Esophagus (tissue), 2 donors: ENCODE measurements around the gene UNC5CL. TPM values are rescaled to one million over a fixed set of nuclear protein-coding genes. Genes with fewer than 3 reads are reported as not detected.

Experiments
- H3K27ac ChIP-seq, 2 donors: one replicate each; pipeline ENCODE4 v1.5.1; 2013; ENCODE audit warnings: low read depth in 2 of 2, mild to moderate bottlenecking in 2 of 2, inconsistent platforms in 1 of 2, low read length in 1 of 2, moderate library complexity in 1 of 2
- H3K27me3 ChIP-seq, 2 donors: one replicate each; pipeline ENCODE4 v1.6.1; 2013; ENCODE audit warnings: low read length in 2 of 2, control low read depth in 1 of 2, mild to moderate bottlenecking in 1 of 2; ENCODE audit not compliant: insufficient read depth in 2 of 2, control insufficient read depth in 1 of 2
- H3K36me3 ChIP-seq, 2 donors: one replicate each; pipeline ENCODE4 v1.6.1; 2013; ENCODE audit warnings: low read length in 1 of 2; ENCODE audit not compliant: control insufficient read depth in 2 of 2, insufficient read depth in 2 of 2
- H3K4me1 ChIP-seq, 2 donors: one replicate each; pipeline ENCODE4 v1.6.1; 2013; ENCODE audit warnings: low read length in 1 of 2; ENCODE audit not compliant: control insufficient read depth in 2 of 2, insufficient read depth in 2 of 2
- H3K4me3 ChIP-seq, 2 donors: one replicate each; pipeline ENCODE4 v1.5.1; 2013; ENCODE audit warnings: low read length in 2 of 2, mild to moderate bottlenecking in 2 of 2, low read depth in 1 of 2, moderate library complexity in 1 of 2
- H3K9me3 ChIP-seq, 2 donors: one replicate each; pipeline ENCODE4 v1.6.1; 2013; ENCODE audit warnings: mild to moderate bottlenecking in 2 of 2, low read depth in 1 of 2, low read length in 1 of 2, moderate library complexity in 1 of 2; ENCODE audit not compliant: control insufficient read depth in 2 of 2, insufficient read depth in 1 of 2
- WGBS, 2 donors: extraction: QIAGEN DNeasy Blood & Tissue Kit; methylation state at CpG; one replicate each; pipeline ENCODE4 v1.1.7; 2013; 5-methylcytosine and 5-hydroxymethylcytosine counted together
- polyA plus RNA-seq, 2 donors: library from polyadenylated mRNA; stranded (reverse); fragments of 200-250 nt; gene quantifications; one replicate each; pipeline ENCODE4 v1.2.3, GENCODE V29; 2013
- donor health status: healthy with polysubstance abuse.
- donor health status: Bipolar disorder and iron deficiency.

Gene UNC5CL
- polyA plus RNA-seq, 2 donors: 0.82 to 1.1 TPM

DNA sequence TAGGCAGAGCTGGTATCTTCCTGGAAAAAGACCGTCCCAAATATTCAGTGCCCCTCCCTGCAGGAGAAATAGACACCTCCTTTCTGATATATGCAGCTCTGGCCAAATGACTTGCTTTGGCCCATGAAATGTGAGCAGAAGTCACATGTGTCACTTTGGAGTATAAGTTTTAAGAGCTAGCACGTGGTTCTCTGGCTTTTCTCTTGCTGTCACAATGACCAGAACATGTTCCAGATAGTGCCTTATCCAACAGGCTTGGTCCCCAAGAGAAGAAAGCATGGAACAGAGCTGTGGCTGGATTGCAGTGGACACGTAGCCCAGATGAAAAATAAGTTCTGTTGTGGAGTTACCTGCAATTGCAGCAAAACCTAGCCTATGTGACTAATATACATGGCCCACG, 40.4 kb downstream of the UNC5CL start:
- no peaks in the 10 kb centered on the region for H3K36me3 ChIP-seq
- no peaks in the 10 kb centered on the region for H3K27me3 ChIP-seq
- H3K4me3 ChIP-seq: no peak overlapping the region
- H3K4me1 ChIP-seq: no peaks in the 10 kb centered on the region
- H3K9me3 ChIP-seq: no peaks in the 10 kb centered on the region
- 81 to 88% methylated on average over 4 of the region's 4 CpGs for WGBS, 2 donors
- no peak overlapping the region for H3K27ac ChIP-seq

DNA sequence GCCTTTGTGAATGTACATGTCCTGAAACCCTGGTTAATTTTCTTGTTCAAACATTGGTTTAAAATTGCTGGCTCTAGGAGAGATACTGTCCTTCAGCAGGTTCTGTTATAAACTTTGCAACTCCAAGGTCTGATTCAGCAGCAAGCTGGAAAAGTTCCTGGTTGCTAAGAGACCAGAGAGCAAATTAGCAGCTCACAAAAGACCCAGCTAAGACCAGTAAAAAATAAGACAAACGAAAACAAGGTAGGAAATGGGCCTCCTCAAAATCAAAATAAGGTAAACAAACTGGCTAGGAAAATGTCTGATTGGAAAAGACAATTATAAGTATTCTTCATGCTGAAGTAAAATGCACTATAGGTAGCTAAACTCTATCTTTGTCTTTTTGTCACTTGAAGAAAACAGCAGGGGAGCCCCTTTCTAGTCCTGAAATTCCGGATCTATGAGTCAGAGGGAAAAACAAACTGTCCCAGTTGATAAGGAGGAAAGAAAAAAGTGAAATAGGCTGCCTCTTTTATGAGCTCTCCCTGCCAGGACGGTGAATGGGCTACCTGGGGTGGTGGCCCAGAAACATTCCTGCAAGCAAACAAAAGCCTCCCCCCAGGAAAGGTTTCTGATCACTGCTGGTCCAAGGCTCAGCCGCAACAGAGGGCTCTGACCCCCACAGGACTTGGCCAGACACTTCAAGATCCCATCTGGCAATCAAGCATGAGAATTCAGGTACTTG, 41.6 kb downstream of the UNC5CL start:
- no peaks in the 10 kb centered on the region for H3K36me3 ChIP-seq
- WGBS, 2 donors: 27 to 34% methylated on average over 4 of the region's 4 CpGs
- H3K27ac ChIP-seq: no peak overlapping the region
- H3K4me1 ChIP-seq: no peaks in the 10 kb centered on the region
- H3K4me3 ChIP-seq: no peak overlapping the region
- no peaks in the 10 kb centered on the region for H3K9me3 ChIP-seq
- H3K27me3 ChIP-seq: no peaks in the 10 kb centered on the region

DNA sequence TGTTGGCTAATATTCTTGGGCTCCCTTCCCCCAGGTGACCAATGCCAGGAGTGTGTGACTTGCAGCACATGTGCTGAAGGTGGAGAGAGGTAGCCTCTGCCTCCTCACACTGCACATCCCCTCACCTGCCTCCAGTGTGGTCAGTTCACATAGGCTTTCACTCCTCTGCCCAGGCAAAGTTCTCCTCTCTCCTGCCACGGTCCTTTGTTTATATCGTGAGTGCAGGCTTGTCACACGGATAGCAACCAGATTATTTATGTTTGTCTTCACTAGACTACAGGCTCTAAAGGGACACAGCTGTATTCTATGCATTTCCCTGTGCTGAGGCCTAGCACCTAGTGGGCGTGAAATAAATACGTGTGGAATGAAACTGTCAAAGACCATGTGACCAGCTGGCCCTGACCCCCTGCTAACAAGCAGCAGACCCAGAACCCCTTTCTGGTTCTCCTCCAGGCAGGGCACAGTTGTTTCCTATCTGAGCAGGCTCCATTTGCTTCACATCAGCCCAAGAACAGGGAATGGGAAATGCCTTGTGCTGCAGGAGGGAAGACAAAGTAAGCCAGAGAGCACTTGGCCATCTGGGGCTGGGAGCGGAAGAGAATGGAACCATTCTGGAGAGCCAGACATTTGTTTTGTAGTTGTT, 42.3 kb downstream of the UNC5CL start:
- peak overlapping the region in 1 of 2 donors; percentile 33 for H3K27ac ChIP-seq
- H3K4me1 ChIP-seq: no peaks in the 10 kb centered on the region
- H3K9me3 ChIP-seq: no peaks in the 10 kb centered on the region
- no peak overlapping the region for H3K4me3 ChIP-seq
- H3K27me3 ChIP-seq: no peaks in the 10 kb centered on the region
- WGBS, 2 donors: 34 to 56% methylated on average over 6 of the region's 6 CpGs
- H3K36me3 ChIP-seq: no peaks in the 10 kb centered on the region

DNA sequence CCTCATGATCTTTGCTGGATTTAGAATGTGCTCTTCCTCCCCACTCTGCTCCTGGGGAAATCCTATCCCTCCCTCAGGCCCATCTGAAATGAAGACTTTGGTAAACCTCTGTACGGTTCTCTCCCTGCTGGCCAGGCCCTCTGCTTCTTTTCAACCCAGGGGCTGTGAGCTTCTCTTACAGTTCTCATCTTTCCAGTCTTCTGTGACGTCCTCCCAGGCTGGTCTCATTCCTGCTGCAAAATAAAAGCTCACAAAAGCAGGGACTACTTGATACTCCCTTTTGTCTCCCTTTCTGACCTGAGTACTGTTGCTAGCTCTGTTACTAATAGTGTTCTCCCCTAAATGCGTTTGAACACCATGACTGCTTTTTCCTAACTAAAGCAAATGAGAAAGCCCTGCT, 46.3 kb downstream of the UNC5CL start:
- whole genome bisulfite sequencing, 2 donors: 79 to 80% methylated on average over 3 of the region's 3 CpGs
- H3K27me3 ChIP-seq: no peaks in the 10 kb centered on the region
- no peak overlapping the region for H3K27ac ChIP-seq
- no peaks in the 10 kb centered on the region for H3K9me3 ChIP-seq
- H3K4me3 ChIP-seq: no peak overlapping the region
- H3K36me3 ChIP-seq: no peaks in the 10 kb centered on the region
- H3K4me1 ChIP-seq: no peaks in the 10 kb centered on the region

DNA sequence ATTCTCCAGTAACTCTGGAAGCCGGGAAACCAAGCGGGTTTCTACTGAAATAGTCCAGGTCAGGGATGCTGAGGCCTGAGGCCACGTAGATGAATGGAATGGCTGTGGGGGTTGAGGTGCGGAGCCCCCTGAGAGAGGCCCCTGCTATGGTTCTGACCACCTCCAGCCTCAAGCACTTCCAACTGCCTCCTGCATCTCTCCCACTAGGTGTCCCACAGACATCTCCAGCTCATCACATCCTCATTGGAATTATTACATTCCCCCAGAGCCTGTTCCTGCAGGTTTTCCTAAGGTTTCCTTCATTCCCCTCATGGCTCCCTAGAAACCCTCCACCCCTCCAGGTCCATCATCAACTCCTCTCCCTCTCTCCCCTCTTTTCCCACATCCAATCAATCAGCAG, 48.7 kb downstream of the UNC5CL start:
- H3K9me3 ChIP-seq: no peaks in the 10 kb centered on the region
- H3K4me1 ChIP-seq: no peaks in the 10 kb centered on the region
- no peaks in the 10 kb centered on the region for H3K27me3 ChIP-seq
- H3K36me3 ChIP-seq: no peaks in the 10 kb centered on the region
- 91 to 94% methylated on average over 4 of the region's 4 CpGs for WGBS, 2 donors
- H3K4me3 ChIP-seq: no peak overlapping the region
- H3K27ac ChIP-seq: no peak overlapping the region

DNA sequence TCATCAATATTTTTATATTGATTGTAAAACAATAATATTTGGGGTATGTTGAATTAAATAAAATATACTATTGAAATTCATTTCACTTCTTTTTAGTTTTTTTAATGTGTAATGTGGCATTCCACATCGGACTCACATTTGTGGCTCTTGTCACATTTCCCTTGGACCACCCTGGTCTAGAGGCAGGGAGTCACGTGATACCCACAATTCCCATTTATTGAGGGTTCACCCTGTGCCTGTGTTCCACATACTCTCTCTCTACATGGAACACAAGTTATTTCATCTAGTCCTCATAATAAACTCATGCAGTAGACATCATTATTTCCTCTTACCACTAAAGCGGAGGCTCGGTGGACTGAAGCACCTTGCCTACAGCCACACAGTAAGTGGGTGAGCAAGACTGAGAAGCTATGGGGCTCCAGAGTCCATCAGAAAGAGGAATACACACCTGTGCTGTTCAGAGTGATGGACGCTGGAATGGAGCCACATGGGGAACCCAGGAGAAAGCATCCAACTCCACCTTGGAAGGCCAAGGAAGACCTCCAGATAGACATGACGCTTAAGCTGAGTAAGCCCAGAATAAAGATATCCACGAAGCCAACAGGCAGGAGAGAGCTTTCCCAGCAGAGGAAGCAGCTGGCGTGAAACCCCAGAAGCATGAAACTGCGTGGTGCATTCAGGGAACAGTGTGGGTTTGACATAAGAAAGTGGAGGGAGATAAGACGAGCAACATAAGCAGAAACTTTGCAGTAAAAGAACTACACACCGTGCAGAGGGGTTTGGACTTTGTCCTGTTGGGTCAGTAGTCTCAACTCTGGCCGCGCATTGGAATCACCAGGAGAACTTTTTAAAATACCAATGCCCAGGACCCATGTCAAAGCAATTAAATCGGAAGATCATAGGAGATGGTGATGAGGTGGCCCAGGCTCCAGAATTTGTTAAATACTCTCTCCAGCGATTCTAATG, 49.5 kb downstream of the UNC5CL start:
- Histone ChIP-seq H3K36me3 (no peaks in the 10 kb centered on the region), H3K9me3 (no peaks in the 10 kb centered on the region), H3K27me3 (no peaks in the 10 kb centered on the region), H3K4me1 (no peaks in the 10 kb centered on the region), H3K4me3 (no peak overlapping the region), H3K27ac (no peak overlapping the region)
- 85 to 89% methylated on average over 15 of the region's 15 CpGs for WGBS, 2 donors

DNA sequence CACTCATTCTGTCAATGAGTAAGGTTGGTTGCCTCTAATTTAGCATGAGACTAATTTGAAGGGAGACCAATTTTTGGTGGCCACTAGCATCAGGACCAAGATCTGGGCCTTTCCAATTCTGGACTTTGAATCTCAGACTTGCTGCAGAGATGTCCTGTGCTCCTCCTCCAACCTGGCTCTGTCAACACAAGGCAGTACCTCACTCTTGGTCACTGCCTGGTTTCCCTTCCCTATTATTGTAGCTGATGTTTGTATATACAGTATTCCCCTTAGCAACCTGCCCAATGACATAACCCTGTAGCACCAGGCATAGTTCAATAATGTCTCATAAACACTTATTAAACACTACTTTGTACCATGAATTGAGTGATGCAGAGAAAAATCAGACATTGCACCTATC, 50.4 kb downstream of the UNC5CL start:
- Histone ChIP-seq H3K9me3 (no peaks in the 10 kb centered on the region), H3K36me3 (no peaks in the 10 kb centered on the region), H3K27me3 (no peaks in the 10 kb centered on the region), H3K27ac (no peak overlapping the region), H3K4me3 (no peak overlapping the region), H3K4me1 (no peaks in the 10 kb centered on the region)

DNA sequence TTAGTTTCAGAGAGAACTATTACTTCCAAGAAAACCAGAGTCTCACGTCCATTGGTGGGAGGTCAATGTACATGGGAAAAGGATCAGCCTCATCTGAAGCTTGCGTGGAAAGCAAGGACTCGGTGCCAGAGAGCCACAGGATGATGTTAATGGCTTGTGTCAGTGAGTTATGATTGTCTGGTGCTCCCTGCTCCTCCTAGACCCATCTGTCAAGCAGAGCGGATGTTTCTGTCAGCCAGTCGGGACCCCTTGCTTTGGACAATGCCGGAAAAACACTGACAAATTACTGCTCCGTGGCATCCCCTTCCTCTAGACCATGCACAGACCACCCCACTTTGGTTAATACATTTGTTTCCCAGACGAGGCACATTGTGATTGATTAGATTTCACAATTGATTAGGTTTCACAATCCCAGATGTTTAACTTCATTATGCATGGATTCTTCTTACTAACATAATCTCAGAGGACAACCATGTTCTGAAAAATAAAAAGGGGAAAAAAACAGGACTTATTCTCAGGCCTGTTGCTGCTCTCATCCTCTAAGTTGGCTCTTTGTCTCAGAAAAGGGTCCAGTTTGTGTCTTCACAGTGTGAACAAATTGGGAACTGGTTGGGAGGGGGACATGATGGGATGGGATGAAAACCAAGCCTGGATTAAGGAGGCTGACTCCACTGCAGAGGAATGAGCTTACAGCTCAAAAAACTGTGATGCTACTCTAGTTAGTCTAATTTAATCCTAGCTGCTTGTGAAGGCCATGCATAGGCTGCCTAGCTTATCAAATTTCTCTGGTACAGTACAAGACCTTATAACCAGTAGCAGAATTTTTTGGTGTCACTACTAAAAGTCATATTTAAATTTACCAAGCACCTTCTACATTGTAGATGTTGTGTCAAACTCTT, 51.9 kb downstream of the UNC5CL start:
- H3K4me3 ChIP-seq: no peak overlapping the region
- no peaks in the 10 kb centered on the region for H3K9me3 ChIP-seq
- no peaks in the 10 kb centered on the region for H3K27me3 ChIP-seq
- 59 to 68% methylated on average over 8 of the region's 8 CpGs for WGBS, 2 donors
- no peaks in the 10 kb centered on the region for H3K4me1 ChIP-seq
- H3K27ac ChIP-seq: no peak overlapping the region
- no peaks in the 10 kb centered on the region for H3K36me3 ChIP-seq

DNA sequence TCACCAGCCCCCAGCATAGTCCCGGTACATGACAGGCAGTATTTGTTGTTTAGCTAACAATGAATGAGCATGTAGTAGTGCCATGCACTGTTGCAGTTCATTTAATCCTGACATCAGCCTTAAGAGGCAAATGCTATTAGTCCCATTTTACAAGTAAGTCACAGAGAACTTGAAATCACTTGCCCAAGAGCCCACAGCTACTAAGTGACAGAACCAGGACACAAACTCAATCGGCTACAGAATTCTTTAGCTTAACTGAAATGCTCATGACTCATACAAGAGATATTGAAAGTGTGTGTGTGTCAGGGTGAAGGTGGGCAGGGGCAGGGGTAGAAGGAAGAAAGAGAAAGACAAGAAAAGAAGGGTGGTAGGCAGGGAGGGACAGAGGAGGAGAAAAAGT, 52.7 kb downstream of the UNC5CL start:
- H3K36me3 ChIP-seq: no peaks in the 10 kb centered on the region
- no peaks in the 10 kb centered on the region for H3K27me3 ChIP-seq
- WGBS, 2 donors: 34 to 59% methylated on average over 2 of the region's 2 CpGs
- no peaks in the 10 kb centered on the region for H3K9me3 ChIP-seq
- H3K27ac ChIP-seq: no peak overlapping the region
- H3K4me1 ChIP-seq: no peaks in the 10 kb centered on the region
- no peak overlapping the region for H3K4me3 ChIP-seq
